Mesodermal cell (in vitro differentiated cells): ENCODE data around the gene MATN1.
"Not testable (repeated sequence)": the region's sequence is repeated elsewhere in the genome, so short reads cannot be mapped to it uniquely, and the experiment has no call there.

Experiments
- H3K27ac ChIP-seq: 2 replicates; pipeline ENCODE4 v1.7.0; 2013; ENCODE audit warnings: mild to moderate bottlenecking, low read depth, low read length, moderate library complexity; ENCODE audit not compliant: severe bottlenecking
- H3K36me3 ChIP-seq: 2 replicates; pipeline ENCODE4 v1.7.1; 2013; ENCODE audit warnings: mild to moderate bottlenecking, low read length, moderate library complexity; ENCODE audit not compliant: control insufficient read depth, insufficient read depth
- H3K4me1 ChIP-seq: one replicate; pipeline ENCODE4 v1.7.1; 2013; ENCODE audit warnings: mild to moderate bottlenecking, low read length; ENCODE audit not compliant: insufficient read depth, control insufficient read depth, poor library complexity, severe bottlenecking
- H3K4me3 ChIP-seq: 2 replicates; pipeline ENCODE4 v1.7.0; 2013; ENCODE audit warnings: low read length, control low read depth, mild to moderate bottlenecking; ENCODE audit not compliant: insufficient read depth, poor library complexity, severe bottlenecking; ENCODE audit errors: extremely low read depth
- H3K9me3 ChIP-seq: 2 replicates; pipeline ENCODE4 v1.7.1; 2013; ENCODE audit warnings: mild to moderate bottlenecking, low read length, moderate library complexity; ENCODE audit not compliant: control insufficient read depth
- WGBS, 2 experiments: methylation state at CpG; one replicate each; pipeline ENCODE4 v1.1.5; 2013; ENCODE audit warnings: missing lambda C conversion rate in 2 of 2; ENCODE audit not compliant: insufficient coverage in 2 of 2; 5-methylcytosine and 5-hydroxymethylcytosine counted together

Gene MATN1

GRCh38 chr1:30692948-30693301 lies 30.5 kb downstream of the MATN1 start:
- WGBS, 2 experiments: 88 to 89% methylated on average over 6 to 7 of the region's 7 CpGs
- Histone ChIP-seq H3K9me3 (no peaks in the 10 kb centered on the region), H3K4me1 (no peaks in the 10 kb centered on the region), H3K4me3 (no peak overlapping the region), H3K36me3 (no peaks in the 10 kb centered on the region), H3K27ac (no peak overlapping the region)

GRCh38 chr1:30692201-30692947 lies 31.0 kb downstream of the MATN1 start:
- 87 to 89% methylated on average over 7 of the region's 7 CpGs for WGBS, 2 experiments
- Histone ChIP-seq H3K9me3 (no peaks in the 10 kb centered on the region), H3K4me3 (no peak overlapping the region)

GRCh38 chr1:30691480-30691879 lies 31.9 kb downstream of the MATN1 start:
- Histone ChIP-seq H3K4me1 (no peaks in the 10 kb centered on the region), H3K36me3 (no peaks in the 10 kb centered on the region), H3K27ac (no peak overlapping the region), H3K9me3 (no peaks in the 10 kb centered on the region), H3K4me3 (no peak overlapping the region)
- 84 to 86% methylated on average over 3 of the region's 5 CpGs for WGBS, 2 experiments

More at GRCh38 chr1:30692201-30692947, 31.0 kb downstream of the MATN1 start:
- H3K36me3 ChIP-seq: no peaks in the 10 kb centered on the region
- H3K27ac ChIP-seq: no peak overlapping the region
- H3K4me1 ChIP-seq: no peaks in the 10 kb centered on the region

- WGBS, 2 experiments: 73 to 78% methylated on average over 4 to 6 of the region's 7 CpGs
- Histone ChIP-seq H3K27ac (no peak overlapping the region), H3K4me1 (no peaks in the 10 kb centered on the region), H3K36me3 (no peaks in the 10 kb centered on the region), H3K9me3 (no peaks in the 10 kb centered on the region), H3K4me3 (no peak overlapping the region)
These were observed 33.3 kb downstream of the MATN1 start for GRCh38 chr1:30689901-30690645.

GRCh38 chr1:30688920-30689794 lies 34.2 kb downstream of the MATN1 start:
- H3K4me3 ChIP-seq: no peak overlapping the region
- WGBS, 2 experiments: 92 to 93% methylated on average over 10 to 11 of the region's 11 CpGs

GRCh38 chr1:30688516-30688915 lies 34.9 kb downstream of the MATN1 start:
- H3K4me1 ChIP-seq, H3K36me3 ChIP-seq, H3K27ac ChIP-seq, H3K4me3 ChIP-seq, H3K9me3 ChIP-seq: not testable (repeated sequence)
- WGBS, 2 experiments: 90 to 96% methylated on average over 5 to 9 of the region's 9 CpGs

More at GRCh38 chr1:30688920-30689794, 34.2 kb downstream of the MATN1 start:
- no peak overlapping the region for H3K27ac ChIP-seq
- H3K4me1 ChIP-seq: no peaks in the 10 kb centered on the region
- H3K9me3 ChIP-seq: no peaks in the 10 kb centered on the region
- no peaks in the 10 kb centered on the region for H3K36me3 ChIP-seq

- Histone ChIP-seq H3K36me3 (no peaks in the 10 kb centered on the region), H3K9me3 (no peaks in the 10 kb centered on the region), H3K4me1 (no peaks in the 10 kb centered on the region), H3K4me3 (no peak overlapping the region), H3K27ac (no peak overlapping the region)
- 83 to 90% methylated on average over 3 to 4 of the region's 6 CpGs for WGBS, 2 experiments
These were observed 35.5 kb downstream of the MATN1 start for GRCh38 chr1:30687886-30688285.

- no peak overlapping the region for H3K27ac ChIP-seq
These were observed 37.0 kb downstream of the MATN1 start for GRCh38 chr1:30686236-30686935.

GRCh38 chr1:30685796-30686165 lies 37.6 kb downstream of the MATN1 start:
- H3K4me1 ChIP-seq: no peaks in the 10 kb centered on the region
- H3K4me3 ChIP-seq: no peak overlapping the region
- 31 to 40% methylated on average over 4 to 10 of the region's 11 CpGs for WGBS, 2 experiments
- H3K9me3 ChIP-seq: no peaks in the 10 kb centered on the region
- H3K27ac ChIP-seq: no peak overlapping the region
- H3K36me3 ChIP-seq: no peaks in the 10 kb centered on the region

More at GRCh38 chr1:30686236-30686935, 37.0 kb downstream of the MATN1 start:
- H3K36me3 ChIP-seq: no peaks in the 10 kb centered on the region
- H3K4me3 ChIP-seq: no peak overlapping the region
- 73 to 80% methylated on average over 3 to 6 of the region's 10 CpGs for WGBS, 2 experiments
- H3K9me3 ChIP-seq: no peaks in the 10 kb centered on the region
- H3K4me1 ChIP-seq: no peaks in the 10 kb centered on the region
